HG03175 (cell line): ENCODE data around the gene AMHR2.
"Not testable (repeated sequence)": the region's sequence is repeated elsewhere in the genome, so short reads cannot be mapped to it uniquely, and the experiment has no call there.

Source experiments
- ATAC-seq: cut with Tn5 transposase; IDR thresholded peaks from one replicate; pipeline ENCODE4 v1.9.1; 2021; ENCODE audit warnings: mild to moderate bottlenecking, moderate library complexity; ENCODE audit not compliant: unreplicated experiment

Gene AMHR2

GRCh38 chr12:53423597-53423996 lies at the start of gene AMHR2:
AMHR2 (plus strand) TSS chr12:53423855; CDS start chr12:53423935, 80 bp downstream.
- ATAC-seq: no peak

- not testable (repeated sequence) for ATAC-seq
These were observed 49.4 kb upstream of the AMHR2 start for GRCh38 chr12:53374277-53374676.

GRCh38 chr12:53376747-53377146 lies 46.9 kb upstream of the AMHR2 start:
- ATAC-seq: no peak

GRCh38 chr12:53378222-53378621 lies 45.4 kb upstream of the AMHR2 start:
- ATAC-seq: no peak

- ATAC-seq: no peak
These were observed 44.8 kb upstream of the AMHR2 start for GRCh38 chr12:53378724-53379388.

- ATAC-seq: peak; percentile 75
These were observed 44.1 kb upstream of the AMHR2 start for GRCh38 chr12:53379389-53380103.

GRCh38 chr12:53380104-53380793 lies 43.4 kb upstream of the AMHR2 start, which contains the start of gene SP1:
SP1 (plus strand) TSS chr12:53380176; CDS start chr12:53380292, 116 bp downstream.
- ATAC-seq: peak; percentile 38

- ATAC-seq: no peak
These were observed 42.6 kb upstream of the AMHR2 start for GRCh38 chr12:53380794-53381730.

GRCh38 chr12:53381731-53382630 lies 41.7 kb upstream of the AMHR2 start:
- no peak for ATAC-seq

- no peak for ATAC-seq
These were observed 40.4 kb upstream of the AMHR2 start for GRCh38 chr12:53383258-53383657.

- not testable (repeated sequence) for ATAC-seq
These were observed 37.3 kb upstream of the AMHR2 start for GRCh38 chr12:53386381-53386780.

- ATAC-seq: no peak
These were observed 34.7 kb upstream of the AMHR2 start for GRCh38 chr12:53388932-53389331.

GRCh38 chr12:53389702-53390101 lies 34.0 kb upstream of the AMHR2 start:
- ATAC-seq: no peak

- no peak for ATAC-seq
These were observed 31.9 kb upstream of the AMHR2 start for GRCh38 chr12:53391724-53392123.

GRCh38 chr12:53399896-53400295 lies 23.8 kb upstream of the AMHR2 start:
- no peak for ATAC-seq

GRCh38 chr12:53402351-53402750 lies 21.3 kb upstream of the AMHR2 start:
- not testable (repeated sequence) for ATAC-seq

- ATAC-seq: no peak
These were observed 20.8 kb upstream of the AMHR2 start for GRCh38 chr12:53402871-53403270.

- no peak for ATAC-seq
These were observed 12.7 kb upstream of the AMHR2 start for GRCh38 chr12:53410951-53411350.

- no peak for ATAC-seq
These were observed 10.0 kb upstream of the AMHR2 start for GRCh38 chr12:53413485-53414204.
